HG03469 (cell line): ENCODE measurements around the gene DOP1A.

Source experiments
- ATAC-seq: cut with Tn5 transposase; IDR thresholded peaks from one replicate; pipeline ENCODE4 v1.9.1; 2021; ENCODE audit warnings: mild to moderate bottlenecking, moderate library complexity, moderate number of reproducible peaks; ENCODE audit not compliant: unreplicated experiment

DOP1A gene

DNA sequence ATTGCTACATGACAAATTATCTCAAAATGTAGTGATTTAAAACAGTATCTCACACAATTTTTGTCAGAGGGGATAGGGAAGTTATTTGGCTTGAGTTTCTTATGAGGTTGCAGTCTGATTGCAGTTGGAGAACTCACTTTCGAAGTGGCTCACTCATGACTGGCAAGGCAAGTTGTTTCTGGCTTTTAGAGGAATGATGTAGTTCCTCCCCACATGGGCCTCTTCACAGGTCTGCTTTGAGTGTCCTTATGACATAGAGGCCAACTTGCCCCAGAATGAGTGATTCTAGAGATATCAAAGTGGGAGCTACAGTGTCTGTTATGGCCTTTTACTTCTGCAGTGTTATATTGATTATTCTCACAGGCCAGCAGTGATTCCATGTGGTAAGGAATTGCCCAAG is 6.1 kb downstream of the DOP1A start:
- ATAC-seq = no peak

DNA sequence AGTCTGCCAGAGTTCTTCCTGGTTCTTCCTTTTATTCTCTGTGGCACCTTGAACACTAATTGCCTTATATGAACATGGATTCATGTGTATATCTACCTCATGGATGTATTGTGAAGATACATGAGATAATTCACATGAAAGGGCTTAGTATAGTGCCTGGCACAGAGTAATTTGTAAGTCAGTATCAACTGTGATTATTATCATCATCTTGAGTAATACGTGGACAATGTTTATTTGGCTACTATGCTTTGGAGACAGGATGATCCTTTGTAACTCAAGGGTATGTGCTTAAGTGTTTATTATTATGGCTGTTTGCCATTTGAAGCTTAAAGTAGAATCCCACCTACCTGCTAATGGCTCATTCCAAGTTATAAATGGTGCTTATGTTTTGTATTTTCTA is 16.0 kb downstream of the DOP1A start:
- no peak for ATAC-seq

DNA sequence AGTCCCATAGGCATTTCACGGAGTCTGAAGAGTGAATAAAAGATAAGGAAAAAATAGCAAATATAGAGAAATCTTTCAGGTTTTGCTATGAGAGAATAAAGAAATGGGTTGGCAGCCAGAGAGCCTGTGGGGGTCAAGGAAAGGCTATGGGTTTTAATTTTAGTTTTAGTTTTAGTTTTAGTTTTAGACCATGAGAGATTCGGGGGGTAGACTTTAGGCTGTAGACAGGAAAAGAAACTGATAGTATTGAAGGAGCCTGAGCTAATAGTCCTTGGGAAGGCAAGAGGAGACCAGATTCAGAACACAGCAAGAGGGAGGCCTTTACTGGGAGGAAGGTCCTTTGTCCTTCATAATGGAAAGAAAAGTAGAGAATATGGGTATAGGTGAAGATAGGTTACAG is 19.3 kb downstream of the DOP1A start:
- peak; percentile 97 for ATAC-seq

DNA sequence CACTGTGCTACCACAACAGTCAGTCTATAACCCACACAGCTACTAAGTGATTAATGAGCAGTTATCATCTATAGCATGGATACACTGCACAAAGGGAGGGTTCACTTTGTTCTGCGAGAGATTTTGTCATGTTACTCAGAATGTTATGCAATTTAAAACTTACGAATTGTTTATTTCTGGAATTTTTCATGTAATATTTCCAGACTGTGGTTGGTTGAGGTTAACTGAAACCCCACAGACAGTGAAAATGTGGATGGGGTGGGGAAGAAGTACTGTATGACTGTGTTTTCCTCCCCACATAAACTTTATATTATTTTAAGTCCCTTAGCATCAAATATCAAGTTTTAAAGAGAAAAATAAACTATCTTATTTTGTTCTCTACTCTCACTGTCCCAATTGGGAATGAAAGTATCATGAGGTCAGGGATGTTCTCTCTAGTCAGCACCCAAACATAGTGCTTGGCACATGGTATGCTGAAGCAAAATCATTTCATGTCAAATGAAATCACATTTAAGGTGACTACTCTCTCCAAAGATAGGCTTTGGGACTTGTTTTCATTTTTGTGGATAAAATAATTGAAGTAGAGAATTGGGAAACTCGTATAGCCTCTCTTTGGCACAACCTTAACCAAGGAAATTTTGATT is 25.4 kb downstream of the DOP1A start:
- ATAC-seq = no peak

DNA sequence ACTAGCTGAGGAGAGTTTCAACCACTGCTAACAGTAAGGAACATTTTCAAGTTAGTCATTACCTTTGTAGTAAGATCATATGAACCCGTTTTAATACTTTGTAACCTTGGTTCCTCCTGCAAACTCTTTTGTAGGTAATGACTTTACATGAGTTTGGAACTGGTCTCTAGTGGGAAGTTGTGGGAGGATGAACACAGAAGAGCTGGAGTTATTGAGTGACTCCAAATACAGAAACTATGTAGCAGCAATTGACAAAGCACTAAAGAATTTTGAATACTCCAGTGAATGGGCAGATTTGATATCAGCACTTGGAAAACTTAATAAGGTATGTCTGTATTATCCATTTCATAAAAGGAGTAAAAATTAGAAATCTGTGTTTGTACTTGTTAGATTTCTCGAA is 29.3 kb downstream of the DOP1A start:
- no peak for ATAC-seq

DNA sequence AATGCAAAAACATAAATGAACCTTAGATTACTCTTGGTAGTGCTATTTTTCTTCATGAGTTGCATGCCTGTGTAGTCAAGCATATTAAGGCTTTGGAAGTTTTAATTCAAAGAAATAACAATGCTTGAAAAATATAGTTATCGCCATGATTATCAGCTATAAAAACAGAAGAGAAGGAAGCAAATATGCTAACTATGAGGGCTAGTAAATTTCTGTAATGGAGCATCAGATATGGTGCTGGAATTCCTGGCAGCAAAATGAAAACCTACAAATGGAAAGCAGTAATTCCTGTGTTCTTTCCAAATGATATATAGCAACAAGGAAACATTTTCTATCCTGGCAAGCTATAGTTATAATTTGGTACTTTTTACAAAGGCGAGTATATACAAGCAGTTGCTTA is 29.7 kb downstream of the DOP1A start:
- no peak for ATAC-seq

DNA sequence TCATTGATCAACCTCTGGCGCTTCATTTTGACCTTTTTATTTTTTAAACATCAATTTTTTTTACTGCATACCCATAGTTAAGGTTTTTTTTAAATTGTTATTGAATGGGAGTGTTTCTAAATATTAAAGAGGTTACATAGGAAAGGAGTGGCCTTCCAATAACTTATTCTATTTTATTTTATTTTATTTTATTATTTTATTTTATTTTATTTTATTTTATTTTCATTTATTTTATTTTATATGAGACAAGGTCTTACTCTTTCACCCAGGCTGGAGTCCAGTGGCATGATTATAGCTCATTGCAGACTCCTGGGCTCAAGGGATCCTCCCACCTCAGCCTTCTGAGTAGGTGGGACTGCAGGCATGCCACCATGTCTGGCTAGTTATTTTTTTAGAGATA is 30.2 kb downstream of the DOP1A start:
- no peak for ATAC-seq

DNA sequence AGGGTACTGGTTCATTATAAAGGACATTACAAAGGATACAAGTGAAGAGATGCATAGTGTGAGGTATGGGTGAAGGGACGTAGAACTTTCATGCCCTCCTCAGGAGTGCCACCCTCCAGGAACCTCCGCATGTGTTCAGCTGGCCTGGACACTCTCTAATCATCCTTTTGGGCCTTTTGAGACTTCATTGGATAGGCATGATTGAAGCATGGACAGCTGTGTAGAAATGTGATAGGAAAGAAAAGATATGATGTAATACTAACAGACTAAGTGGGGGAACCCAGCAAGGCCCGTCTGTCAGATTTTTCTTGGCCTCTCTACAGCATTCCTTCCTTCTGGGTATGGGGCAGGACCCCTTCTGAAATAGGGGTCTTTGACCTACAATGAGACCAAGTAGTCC is 31.1 kb downstream of the DOP1A start:
- ATAC-seq = no peak

DNA sequence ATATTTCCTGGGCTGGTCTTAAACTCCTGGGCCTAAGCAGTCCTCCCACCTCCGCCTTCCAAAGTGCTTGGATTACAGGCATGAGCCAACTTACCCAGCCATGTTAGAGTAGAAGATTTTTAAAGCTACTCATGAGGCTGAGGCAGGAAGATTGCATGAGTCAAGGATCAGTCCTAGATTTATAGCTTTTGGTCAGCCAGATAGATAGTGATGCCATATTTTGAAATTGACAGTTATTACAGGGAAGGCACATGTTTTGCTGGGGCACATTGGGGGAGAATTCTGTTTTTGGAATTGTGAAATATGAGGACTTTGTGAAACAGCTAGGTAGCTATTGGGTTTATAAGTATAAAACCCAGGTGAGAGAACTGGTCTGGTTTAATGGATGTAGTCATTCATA is 40.9 kb downstream of the DOP1A start:
- no peak for ATAC-seq

DNA sequence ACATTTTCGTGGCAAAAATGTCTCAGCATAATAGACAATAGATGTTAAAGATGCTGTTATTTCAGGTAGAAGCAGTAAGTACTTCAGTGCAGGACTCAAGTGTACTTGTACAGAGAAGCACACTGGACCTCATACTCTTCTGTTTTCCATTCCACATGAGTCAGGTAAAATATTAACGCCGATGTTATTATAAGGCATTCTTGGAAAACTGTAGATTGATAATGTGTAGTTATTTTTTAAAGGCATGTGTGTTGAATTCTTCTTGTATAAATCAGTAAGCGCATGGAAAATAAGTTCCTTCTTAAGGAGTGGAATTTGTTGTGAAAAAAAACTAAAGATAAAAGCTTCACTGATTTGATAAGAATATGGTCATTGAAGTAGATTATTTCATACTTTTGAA is 45.8 kb downstream of the DOP1A start:
- no peak for ATAC-seq

DNA sequence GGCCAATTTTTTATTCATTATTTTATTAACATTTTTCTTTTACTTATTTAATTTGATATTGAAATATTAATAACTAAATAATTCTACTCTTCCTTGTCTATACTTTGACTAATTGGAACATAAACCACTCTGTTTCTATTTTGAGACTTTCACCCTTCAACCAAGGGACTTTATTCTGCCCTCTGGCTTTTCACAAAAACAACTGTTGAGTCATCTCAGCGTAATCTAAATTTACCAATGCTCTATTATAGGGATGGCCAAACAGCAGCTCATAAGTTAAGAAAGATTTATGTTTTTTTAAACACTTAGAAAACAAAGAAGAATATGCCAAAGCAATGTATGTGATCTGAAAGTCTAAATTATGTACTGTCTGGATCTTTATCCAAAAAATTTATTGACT is 46.7 kb downstream of the DOP1A start:
- no peak for ATAC-seq

DNA sequence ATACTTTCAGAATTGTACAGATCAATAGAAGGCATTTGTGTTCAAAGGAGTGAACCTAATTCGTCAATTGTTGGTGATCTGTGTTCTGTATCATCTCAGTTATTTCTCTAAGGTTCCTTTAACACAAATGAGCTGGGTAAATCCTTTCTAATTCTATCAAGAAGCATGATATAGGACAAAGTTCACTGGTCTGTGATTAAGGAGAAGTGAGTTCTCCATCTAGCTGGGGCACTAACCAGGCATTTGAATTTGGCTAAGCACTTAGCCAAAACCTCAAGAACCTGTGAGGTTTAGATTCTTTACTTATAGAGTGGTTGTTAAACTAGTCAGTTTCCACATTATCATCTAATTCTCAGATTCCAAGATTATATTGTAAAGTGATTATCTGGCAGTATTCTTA is 50.3 kb downstream of the DOP1A start:
- ATAC-seq = no peak

DNA sequence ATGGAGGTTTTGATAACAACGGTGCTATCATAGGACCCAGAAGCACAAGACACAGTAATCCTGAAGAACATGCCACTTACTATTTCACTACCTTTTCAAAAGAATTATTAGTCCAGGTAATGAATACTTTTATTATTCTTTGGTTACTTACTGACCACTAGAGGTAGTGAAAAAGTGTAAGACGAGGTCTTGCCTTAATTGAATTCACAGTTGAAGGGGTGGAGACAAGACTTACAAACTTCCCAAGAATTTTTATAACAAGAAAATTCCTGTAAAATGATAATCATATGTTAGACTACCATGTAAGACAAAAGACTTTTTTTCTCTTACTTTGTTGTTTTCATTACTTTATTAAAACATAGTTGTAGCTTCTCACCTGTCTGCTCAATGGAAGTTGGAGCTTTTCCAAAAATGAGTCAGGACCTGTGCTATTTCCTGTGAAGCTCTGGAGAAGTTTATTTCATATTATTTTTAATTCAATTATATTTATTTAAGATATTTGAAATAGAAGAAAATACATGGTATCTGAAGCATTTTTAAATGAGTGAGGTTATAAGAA is 52.4 kb downstream of the DOP1A start:
- ATAC-seq = no peak

DNA sequence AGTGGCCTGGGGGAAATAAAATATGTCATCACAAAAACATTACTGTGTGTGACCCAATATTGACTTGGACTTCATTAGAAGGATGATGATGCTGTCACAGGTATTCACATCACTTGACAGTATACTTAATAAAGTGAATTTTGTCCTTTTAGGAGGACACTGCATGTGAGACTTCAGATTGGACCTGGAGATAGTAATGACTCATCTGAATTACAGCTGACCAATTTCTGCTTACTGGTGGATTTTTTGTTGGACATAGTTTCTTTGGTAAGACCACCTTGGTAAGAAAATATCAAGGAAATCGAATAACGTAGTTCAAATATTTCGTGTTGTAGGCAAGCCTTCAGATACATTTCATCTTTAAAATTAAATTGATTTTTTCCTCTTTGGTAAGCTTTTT is 57.1 kb downstream of the DOP1A start:
- no peak for ATAC-seq

DNA sequence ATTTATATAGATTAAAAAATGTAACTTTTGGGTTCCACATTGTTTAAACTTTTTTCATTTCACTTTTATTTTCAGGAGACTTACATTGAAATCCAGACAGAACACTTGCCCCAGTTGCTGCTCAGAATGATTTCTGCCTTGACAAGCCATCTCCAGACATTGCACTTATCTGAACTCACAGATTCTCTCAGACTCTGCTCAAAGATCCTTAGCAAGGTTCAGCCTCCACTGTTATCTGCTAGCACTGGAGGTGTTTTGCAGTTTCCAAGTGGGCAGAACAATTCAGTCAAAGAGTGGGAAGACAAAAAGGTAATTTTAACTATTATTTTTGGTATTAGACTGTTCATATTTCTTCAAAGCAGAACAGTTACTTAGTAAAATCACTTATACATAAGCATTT is 58.0 kb downstream of the DOP1A start:
- no peak for ATAC-seq

DNA sequence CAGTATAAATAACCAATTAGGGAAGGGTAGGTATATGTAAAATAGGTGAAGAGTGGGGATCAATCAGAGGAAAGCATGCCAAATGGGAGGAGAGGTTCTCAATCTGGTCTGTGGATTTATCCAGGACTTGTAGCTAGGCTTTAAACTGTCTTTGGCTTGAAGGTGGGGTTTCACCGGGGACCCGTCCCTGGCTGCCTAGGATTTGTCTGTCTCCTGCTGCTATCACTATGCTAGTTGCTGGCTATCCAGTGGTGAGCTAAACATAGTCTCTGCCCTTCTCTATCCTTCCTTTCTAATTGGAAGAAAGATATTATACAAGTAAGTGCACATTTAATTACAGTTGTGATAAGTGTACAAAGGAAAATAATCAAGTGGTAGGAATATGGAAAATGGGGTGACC is 58.8 kb downstream of the DOP1A start:
- ATAC-seq = no peak

DNA sequence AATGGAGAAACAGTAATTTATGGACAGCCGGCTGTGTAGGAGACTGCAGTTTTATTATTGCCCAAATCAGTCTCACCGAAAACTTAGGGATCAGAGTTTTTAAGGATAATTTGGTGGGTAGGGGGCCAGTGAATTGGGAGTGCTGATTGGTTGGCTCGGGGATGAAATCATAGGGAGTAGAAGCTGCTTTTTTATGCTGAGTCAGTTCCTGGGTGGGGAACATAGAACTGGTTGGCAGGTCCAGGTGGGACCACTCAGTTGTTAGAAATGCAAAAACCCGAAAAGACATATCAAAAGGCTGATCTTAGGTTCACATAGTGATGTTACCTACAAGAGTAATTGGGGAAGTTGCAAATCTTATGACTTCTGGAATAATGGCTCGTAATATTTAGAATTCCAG is 59.3 kb downstream of the DOP1A start:
- no peak for ATAC-seq

DNA sequence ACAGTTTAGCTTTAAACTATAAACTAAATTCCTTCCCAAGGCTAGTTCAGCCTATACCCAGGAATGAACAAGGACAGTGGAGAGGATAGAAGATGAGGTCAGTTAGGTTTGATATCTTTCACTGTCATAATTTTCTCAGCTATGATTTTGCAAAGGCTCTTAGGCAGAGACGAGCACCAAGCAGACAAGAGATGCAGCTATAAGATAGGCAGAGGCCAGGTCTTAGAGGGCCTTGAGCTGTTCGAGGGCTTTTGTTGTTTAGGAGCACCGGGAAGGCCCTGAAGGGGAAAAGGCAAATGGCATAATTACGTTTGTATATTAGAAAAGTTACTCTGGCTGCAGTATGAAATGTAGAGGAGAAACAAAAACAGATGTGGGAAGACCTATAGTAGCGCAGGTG is 59.8 kb downstream of the DOP1A start:
- ATAC-seq = no peak

DNA sequence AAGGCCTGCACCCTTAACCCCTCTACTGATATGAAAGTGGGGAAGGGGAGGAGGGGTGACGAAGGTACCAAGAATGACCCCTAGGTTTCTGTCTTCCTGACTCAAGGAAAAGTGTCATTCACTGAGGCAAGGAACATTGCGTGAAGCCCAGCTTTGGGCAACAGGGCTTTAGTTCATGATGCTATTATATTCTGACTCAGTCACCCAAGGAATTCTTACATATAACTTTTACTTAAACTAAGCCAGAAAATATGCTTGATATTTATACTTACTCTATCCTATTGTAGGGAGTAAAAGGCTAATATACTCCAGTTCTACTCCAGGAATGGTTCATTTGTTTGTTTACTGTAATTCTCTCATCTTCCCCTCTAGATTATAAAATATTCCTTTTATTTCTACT is 60.5 kb downstream of the DOP1A start:
- ATAC-seq = no peak

DNA sequence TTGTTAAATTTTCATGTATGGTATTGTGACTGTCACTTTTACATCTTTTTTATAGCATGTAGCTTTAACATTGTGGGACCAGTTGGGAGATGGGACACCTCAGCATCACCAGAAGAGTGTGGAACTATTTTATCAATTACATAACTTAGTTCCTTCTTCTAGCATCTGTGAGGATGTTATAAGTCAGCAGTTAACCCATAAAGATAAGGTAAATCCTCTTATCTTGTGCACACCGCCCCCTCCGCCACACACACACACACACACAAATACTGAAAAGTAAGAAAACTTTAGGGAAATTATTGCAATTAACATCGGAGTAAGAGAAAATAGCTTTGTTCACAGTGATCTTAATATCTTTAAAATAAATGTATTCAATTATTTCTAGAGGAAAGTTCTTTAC is 64.7 kb downstream of the DOP1A start:
- no peak for ATAC-seq

DNA sequence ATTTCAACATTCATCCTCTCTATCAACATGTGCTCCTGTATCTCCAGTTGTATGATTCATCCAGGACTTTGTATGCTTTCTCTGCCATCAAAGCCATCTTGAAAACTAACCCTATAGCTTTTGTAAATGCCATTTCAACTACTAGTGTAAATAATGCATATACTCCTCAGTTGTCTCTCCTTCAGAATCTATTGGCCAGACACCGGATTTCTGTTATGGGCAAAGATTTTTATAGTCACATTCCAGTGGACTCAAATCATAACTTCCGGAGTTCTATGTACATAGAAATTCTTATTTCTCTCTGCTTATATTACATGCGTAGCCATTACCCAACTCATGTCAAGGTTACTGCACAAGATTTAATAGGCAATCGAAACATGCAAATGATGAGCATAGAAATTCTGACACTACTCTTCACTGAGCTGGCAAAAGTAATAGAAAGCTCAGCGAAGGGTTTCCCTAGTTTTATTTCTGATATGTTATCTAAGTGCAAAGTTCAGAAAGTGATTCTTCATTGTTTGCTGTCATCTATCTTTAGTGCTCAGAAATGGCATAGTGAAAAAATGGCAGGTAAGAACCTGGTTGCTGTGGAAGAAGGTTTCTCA is 70.7 kb downstream of the DOP1A start:
- ATAC-seq = no peak

DNA sequence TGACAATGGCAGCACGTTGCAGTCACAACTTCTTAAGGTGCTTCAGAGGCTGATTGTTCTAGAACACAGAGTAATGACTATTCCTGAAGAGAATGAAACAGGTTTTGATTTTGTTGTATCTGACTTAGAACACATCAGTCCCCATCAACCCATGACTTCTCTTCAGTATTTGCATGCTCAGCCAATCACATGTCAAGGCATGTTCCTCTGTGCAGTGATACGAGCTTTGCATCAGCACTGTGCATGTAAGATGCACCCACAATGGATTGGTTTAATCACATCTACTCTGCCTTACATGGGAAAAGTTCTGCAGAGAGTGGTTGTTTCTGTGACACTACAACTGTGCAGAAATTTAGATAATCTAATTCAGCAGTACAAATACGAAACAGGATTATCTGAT is 71.3 kb downstream of the DOP1A start:
- no peak for ATAC-seq

DNA sequence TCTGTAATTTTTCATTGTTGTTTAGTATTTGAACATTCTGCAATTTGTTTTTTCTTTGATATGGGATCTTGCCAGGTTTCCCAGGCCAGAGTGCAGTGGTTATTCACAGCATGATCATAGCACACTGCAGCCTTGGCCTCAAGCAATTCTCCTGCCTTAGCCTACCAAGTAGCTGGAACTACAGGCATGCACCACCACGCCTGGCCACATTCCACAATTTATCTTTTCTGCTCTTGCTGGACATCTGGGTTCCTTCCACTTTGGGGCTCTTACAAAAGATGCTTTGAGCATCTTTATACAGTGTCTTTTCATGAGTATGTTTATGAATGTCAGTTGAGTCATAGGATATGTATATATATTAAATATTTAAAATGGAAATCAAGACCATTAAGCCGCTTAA is 83.6 kb downstream of the DOP1A start:
- no peak for ATAC-seq
